C4-2B (cell line): ENCODE measurements around the gene CABLES1.

ENCODE experiments used
- ZFX ChIP-seq: fragments of 450-650 bp; IDR thresholded peaks from 2 replicates; pipeline ENCODE4 v1.6.1; 2017
- TF ChIP-seq, protein P1 (sequence below): fragments of 450-650 bp; conservative IDR thresholded peaks from 2 replicates; pipeline ENCODE4 v1.5.1; 2017; ENCODE audit warnings: mild to moderate bottlenecking

DNA sequence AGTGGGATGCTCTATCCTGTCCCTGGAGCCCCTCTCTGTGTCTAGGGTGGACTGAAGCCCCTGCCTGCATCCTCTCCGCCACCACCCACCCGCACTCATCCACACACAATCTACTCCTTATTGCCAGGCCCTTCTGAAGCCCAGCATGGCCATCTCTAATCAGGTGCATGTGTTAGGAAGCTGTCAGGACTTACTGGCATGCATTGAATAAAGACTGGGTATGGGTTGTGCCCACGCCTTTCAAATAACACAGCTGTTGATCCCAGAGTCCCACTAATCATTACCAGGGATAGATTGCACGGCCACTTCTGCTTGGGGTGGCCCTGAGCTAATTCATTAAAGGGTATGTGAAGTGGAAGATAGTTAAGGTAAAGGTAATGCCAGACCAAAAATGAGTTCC lies 88.4 kb downstream of the CABLES1 start:
- TF ChIP-seq, protein P1, sequence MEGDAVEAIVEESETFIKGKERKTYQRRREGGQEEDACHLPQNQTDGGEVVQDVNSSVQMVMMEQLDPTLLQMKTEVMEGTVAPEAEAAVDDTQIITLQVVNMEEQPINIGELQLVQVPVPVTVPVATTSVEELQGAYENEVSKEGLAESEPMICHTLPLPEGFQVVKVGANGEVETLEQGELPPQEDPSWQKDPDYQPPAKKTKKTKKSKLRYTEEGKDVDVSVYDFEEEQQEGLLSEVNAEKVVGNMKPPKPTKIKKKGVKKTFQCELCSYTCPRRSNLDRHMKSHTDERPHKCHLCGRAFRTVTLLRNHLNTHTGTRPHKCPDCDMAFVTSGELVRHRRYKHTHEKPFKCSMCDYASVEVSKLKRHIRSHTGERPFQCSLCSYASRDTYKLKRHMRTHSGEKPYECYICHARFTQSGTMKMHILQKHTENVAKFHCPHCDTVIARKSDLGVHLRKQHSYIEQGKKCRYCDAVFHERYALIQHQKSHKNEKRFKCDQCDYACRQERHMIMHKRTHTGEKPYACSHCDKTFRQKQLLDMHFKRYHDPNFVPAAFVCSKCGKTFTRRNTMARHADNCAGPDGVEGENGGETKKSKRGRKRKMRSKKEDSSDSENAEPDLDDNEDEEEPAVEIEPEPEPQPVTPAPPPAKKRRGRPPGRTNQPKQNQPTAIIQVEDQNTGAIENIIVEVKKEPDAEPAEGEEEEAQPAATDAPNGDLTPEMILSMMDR: no peak
- TF ChIP-seq ZFX: no peak
